Breast epithelium (tissue), 3 donors: ENCODE data around the gene GLDC.

Experiments
- POLR2A ChIP-seq: fragments of 450-650 bp; IDR thresholded peaks from one replicate; pipeline ENCODE4 v1.6.1; 2016; ENCODE audit warnings: antibody characterized with exemption, mild to moderate bottlenecking, moderate library complexity
- TF ChIP-seq, protein P1 (sequence below), 3 donors: fragments of 450-650 bp; IDR thresholded peaks; one replicate each; pipeline ENCODE4 v1.5.1; 2016 to 2017; ENCODE audit warnings: antibody characterized with exemption in 3 of 3, mild to moderate bottlenecking in 3 of 3, moderate library complexity in 3 of 3

DNA sequence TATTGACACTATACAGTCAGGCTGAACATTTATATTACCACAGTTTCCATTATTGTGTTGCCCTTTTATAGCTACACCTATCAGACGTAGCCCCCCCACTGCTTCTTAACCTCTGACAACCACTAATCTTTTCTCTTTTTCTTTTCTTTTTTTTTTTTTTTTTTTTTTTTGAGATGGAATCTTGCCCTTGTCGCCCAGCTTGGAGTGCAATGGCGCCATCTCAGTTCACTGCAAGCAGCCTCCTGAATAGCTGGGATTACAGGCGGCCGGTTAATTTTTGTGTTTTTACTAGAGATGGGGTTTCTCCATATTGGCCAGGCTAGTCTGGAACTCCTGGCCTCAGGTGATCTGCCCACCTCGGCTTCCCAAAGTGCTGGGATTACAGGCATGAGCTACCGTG, 157.1 kb downstream of the GLDC start:
- TF ChIP-seq, protein P1, sequence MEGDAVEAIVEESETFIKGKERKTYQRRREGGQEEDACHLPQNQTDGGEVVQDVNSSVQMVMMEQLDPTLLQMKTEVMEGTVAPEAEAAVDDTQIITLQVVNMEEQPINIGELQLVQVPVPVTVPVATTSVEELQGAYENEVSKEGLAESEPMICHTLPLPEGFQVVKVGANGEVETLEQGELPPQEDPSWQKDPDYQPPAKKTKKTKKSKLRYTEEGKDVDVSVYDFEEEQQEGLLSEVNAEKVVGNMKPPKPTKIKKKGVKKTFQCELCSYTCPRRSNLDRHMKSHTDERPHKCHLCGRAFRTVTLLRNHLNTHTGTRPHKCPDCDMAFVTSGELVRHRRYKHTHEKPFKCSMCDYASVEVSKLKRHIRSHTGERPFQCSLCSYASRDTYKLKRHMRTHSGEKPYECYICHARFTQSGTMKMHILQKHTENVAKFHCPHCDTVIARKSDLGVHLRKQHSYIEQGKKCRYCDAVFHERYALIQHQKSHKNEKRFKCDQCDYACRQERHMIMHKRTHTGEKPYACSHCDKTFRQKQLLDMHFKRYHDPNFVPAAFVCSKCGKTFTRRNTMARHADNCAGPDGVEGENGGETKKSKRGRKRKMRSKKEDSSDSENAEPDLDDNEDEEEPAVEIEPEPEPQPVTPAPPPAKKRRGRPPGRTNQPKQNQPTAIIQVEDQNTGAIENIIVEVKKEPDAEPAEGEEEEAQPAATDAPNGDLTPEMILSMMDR (IDR thresholded peaks at IDR 0.05): no peak
- no peak for TF ChIP-seq POLR2A
